Measurements from ENCODE around the gene RNF220. TPM values are rescaled to one million over a fixed set of nuclear protein-coding genes. Genes with fewer than 3 reads are reported as not detected.

The RNF220 gene
- total and polyA plus RNA-seq, 2 of the 4 experiments (the other 2 are of a cell fraction) = 71.8 to 77.1 TPM

GRCh38 chr1:44361478-44361877 lies 43.6 kb upstream of the RNF220 start:
- Histone ChIP-seq H2BK20ac (ENCODE audit: low read depth, low read length) (no peak overlapping the region), H3K4me2 (ENCODE audit: low read depth, low read length) (no peak overlapping the region), H3K18ac (ENCODE audit: low read depth, low read length) (no peak overlapping the region), H4K20me1 (ENCODE audit: insufficient read depth, low read length) (no peaks in the 10 kb centered on the region), H3K4me3 (ENCODE audit: insufficient read depth, low read depth, low read length) (no peak overlapping the region), H2BK15ac (ENCODE audit: low read depth, low read length) (no peak overlapping the region), H3K79me1 (ENCODE audit: low read depth in 1 of 2, low read length in 2 of 2) (no peaks in the 10 kb centered on the region), H3K14ac (replicated peaks; ENCODE audit: low read depth, low read length) (no peak overlapping the region), H4K91ac (ENCODE audit: insufficient read depth, low read depth, low read length) (no peak overlapping the region), H4K5ac (ENCODE audit: low read depth, low read length) (no peak overlapping the region), H2AFZ (replicated peaks; ENCODE audit: low read length, poor library complexity) (no peak overlapping the region), H3K27me3 (ENCODE audit: control insufficient read depth, insufficient read depth, low read length) (peaks cover 27% of the 10 kb centered on the region), H3K9ac (ENCODE audit: low read depth, low read length) (no peak overlapping the region), H3K56ac (ENCODE audit: extremely low read depth, insufficient read depth, low read length) (no peak overlapping the region), H3K4me1 (ENCODE audit: control insufficient read depth, insufficient read depth, low read length) (no peaks in the 10 kb centered on the region), H2BK120ac (ENCODE audit: low read depth, low read length) (no peak overlapping the region), H2AK5ac (ENCODE audit: low read depth, low read length) (no peak overlapping the region), H3K36me3 (ENCODE audit: control insufficient read depth, insufficient read depth, low read length) (no peaks in the 10 kb centered on the region), H4K8ac (ENCODE audit: low read depth in 2 of 2, low read length in 2 of 2) (no peak overlapping the region), H2BK5ac (ENCODE audit: low read depth, low read length, poor library complexity, severe bottlenecking) (no peak overlapping the region), H3K9me1 (ENCODE audit: insufficient read depth, low read length) (no peaks in the 10 kb centered on the region), H3K9me3 (ENCODE audit: control insufficient read depth, insufficient read depth, low read length) (no peaks in the 10 kb centered on the region), H3K27ac (ENCODE audit: insufficient read depth, low read length) (no peak overlapping the region), H3K23ac (ENCODE audit: low read depth, low read length) (no peak overlapping the region), H3K4ac (ENCODE audit: low read depth, low read length) (no peak overlapping the region), H2AK9ac (replicated peaks; ENCODE audit: low read depth, low read length, poor library complexity) (no peak overlapping the region)
- WGBS, 2 experiments (ENCODE audit: extremely low coverage in 2 of 2, insufficient read length in 1 of 2) = 100% methylated on average over 1 of the region's 4 CpGs; no CpG with 5 or more reads in 1 of the 2 experiments
- ATAC-seq (ENCODE audit: low read depth) (no peak), DNase-seq (no peak)
- no TSS peak for BruUV-seq (replicated peaks)
- no peak for TF ChIP-seq FOS (IDR thresholded peaks at IDR 0.05; ENCODE audit: low read depth, low read length)
- TF ChIP-seq, protein P1, sequence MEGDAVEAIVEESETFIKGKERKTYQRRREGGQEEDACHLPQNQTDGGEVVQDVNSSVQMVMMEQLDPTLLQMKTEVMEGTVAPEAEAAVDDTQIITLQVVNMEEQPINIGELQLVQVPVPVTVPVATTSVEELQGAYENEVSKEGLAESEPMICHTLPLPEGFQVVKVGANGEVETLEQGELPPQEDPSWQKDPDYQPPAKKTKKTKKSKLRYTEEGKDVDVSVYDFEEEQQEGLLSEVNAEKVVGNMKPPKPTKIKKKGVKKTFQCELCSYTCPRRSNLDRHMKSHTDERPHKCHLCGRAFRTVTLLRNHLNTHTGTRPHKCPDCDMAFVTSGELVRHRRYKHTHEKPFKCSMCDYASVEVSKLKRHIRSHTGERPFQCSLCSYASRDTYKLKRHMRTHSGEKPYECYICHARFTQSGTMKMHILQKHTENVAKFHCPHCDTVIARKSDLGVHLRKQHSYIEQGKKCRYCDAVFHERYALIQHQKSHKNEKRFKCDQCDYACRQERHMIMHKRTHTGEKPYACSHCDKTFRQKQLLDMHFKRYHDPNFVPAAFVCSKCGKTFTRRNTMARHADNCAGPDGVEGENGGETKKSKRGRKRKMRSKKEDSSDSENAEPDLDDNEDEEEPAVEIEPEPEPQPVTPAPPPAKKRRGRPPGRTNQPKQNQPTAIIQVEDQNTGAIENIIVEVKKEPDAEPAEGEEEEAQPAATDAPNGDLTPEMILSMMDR (conservative IDR thresholded peaks at IDR 0.05; ENCODE audit: low read depth, low read length) = 0 out of 2 replicates have a peak, but pooled peaks have one; percentile 12
- in situ Hi-C loops (cut with MboI; ENCODE audit: low sequenced_read_pairs) = no loop called here
- dilution Hi-C loops (cut with HindIII; ENCODE audit: low sequenced_read_pairs, unreplicated experiment) = no loop called here
- intact Hi-C loops (cut with micrococcal nuclease) = no loop called here
- ChIA-PET POLR2A (ENCODE audit: unreplicated experiment) (no interaction called here), CTCF (no interaction called here)
